ENCODE results near the gene A2ML1. TPM values are rescaled to one million over a fixed set of nuclear protein-coding genes. Genes with fewer than 3 reads are reported as not detected.

Gene A2ML1
- polyA plus RNA-seq, 3 donors: not detected

- Histone ChIP-seq H3K27me3 (ENCODE audit: control insufficient read depth in 2 of 2, insufficient read depth in 2 of 2, low read length in 2 of 2) (no peaks in the 10 kb centered on the region), H3K36me3 (replicated peaks in 1 of 2; ENCODE audit: control insufficient read depth in 1 of 2, insufficient read depth in 2 of 2, low read length in 2 of 2) (no peaks in the 10 kb centered on the region), H3K4me3 (replicated peaks in 1 of 3; ENCODE audit: low read depth in 2 of 3, low read length in 3 of 3) (no peak overlapping the region), H2AFZ (ENCODE audit: insufficient read depth, low read depth, low read length, poor library complexity, severe bottlenecking) (no peak overlapping the region), H3K27ac (ENCODE audit: low read depth in 1 of 2, low read length in 2 of 2) (no peak overlapping the region), H3K4me2 (replicated peaks; ENCODE audit: extremely low read depth, low read length, poor library complexity, severe bottlenecking) (no peak overlapping the region), H4K20me1 (ENCODE audit: insufficient read depth, low read length) (no peaks in the 10 kb centered on the region), H3K9ac (ENCODE audit: insufficient read depth, low read length, poor library complexity, severe bottlenecking) (no peak overlapping the region), H3K4me1 (ENCODE audit: control insufficient read depth in 1 of 2, insufficient read depth in 2 of 2, low read length in 2 of 2) (no peaks in the 10 kb centered on the region), H3K79me2 (ENCODE audit: insufficient read depth, low read length) (no peaks in the 10 kb centered on the region), H3K9me3 (replicated peaks in 1 of 2; ENCODE audit: control insufficient read depth in 1 of 2, insufficient read depth in 1 of 2, low read length in 2 of 2) (no peaks in the 10 kb centered on the region)
- no CpG with 5 or more reads among the region's 4 CpGs for WGBS (ENCODE audit: insufficient coverage)
- no peak for TF ChIP-seq CTCF (IDR thresholded peaks at IDR 0.05)
- intact Hi-C loops (cut with micrococcal nuclease): no loop called here
- Mint-ChIP-seq H3K36me3 (peaks cover 3 to 21% of the 10 kb centered on the region in 2 donors), H3K4me1 (no peaks in the 10 kb centered on the region), H3K27me3 (ENCODE audit: low read depth in 3 of 3) (no peaks in the 10 kb centered on the region), H3K4me3 (no peak overlapping the region), H3K27ac (no peak overlapping the region), H3K9me3 (no peaks in the 10 kb centered on the region)
- DNase-seq: no peak
Observed at GRCh38 chr12:8779281-8779680, 43.1 kb upstream of the A2ML1 start.

GRCh38 chr12:8779862-8780261 lies 42.6 kb upstream of the A2ML1 start:
- Mint-ChIP-seq H3K27ac (no peak overlapping the region), H3K36me3 (peaks cover 3 to 19% of the 10 kb centered on the region in 2 donors), H3K4me3 (no peak overlapping the region), H3K4me1 (no peaks in the 10 kb centered on the region), H3K9me3 (no peaks in the 10 kb centered on the region), H3K27me3 (ENCODE audit: low read depth in 3 of 3) (no peaks in the 10 kb centered on the region)
- Histone ChIP-seq H3K79me2 (ENCODE audit: insufficient read depth, low read length) (no peaks in the 10 kb centered on the region), H3K9me3 (replicated peaks in 1 of 2; ENCODE audit: control insufficient read depth in 1 of 2, insufficient read depth in 1 of 2, low read length in 2 of 2) (no peaks in the 10 kb centered on the region), H3K4me1 (ENCODE audit: control insufficient read depth in 1 of 2, insufficient read depth in 2 of 2, low read length in 2 of 2) (no peaks in the 10 kb centered on the region), H3K27me3 (ENCODE audit: control insufficient read depth in 2 of 2, insufficient read depth in 2 of 2, low read length in 2 of 2) (no peaks in the 10 kb centered on the region), H3K27ac (ENCODE audit: low read depth in 1 of 2, low read length in 2 of 2) (no peak overlapping the region), H3K4me2 (replicated peaks; ENCODE audit: extremely low read depth, low read length, poor library complexity, severe bottlenecking) (no peak overlapping the region), H3K4me3 (replicated peaks in 1 of 3; ENCODE audit: low read depth in 2 of 3, low read length in 3 of 3) (no peak overlapping the region), H3K9ac (ENCODE audit: insufficient read depth, low read length, poor library complexity, severe bottlenecking) (no peak overlapping the region), H4K20me1 (ENCODE audit: insufficient read depth, low read length) (no peaks in the 10 kb centered on the region), H2AFZ (ENCODE audit: insufficient read depth, low read depth, low read length, poor library complexity, severe bottlenecking) (no peak overlapping the region), H3K36me3 (replicated peaks in 1 of 2; ENCODE audit: control insufficient read depth in 1 of 2, insufficient read depth in 2 of 2, low read length in 2 of 2) (no peaks in the 10 kb centered on the region)
- intact Hi-C loops (cut with micrococcal nuclease): no loop called here
- DNase-seq: no peak
- no peak for TF ChIP-seq CTCF (IDR thresholded peaks at IDR 0.05)
- WGBS (ENCODE audit: insufficient coverage): no CpG with 5 or more reads among the region's 2 CpGs
